Measurements from ENCODE around the gene MRTFA.
A peak's percentile ranks its signal among the peaks of the same experiment; 100 is the strongest.
"Not testable (repeated sequence)": the region's sequence is repeated elsewhere in the genome, so short reads cannot be mapped to it uniquely, and the experiment has no call there.

MRTFA gene

DNA sequence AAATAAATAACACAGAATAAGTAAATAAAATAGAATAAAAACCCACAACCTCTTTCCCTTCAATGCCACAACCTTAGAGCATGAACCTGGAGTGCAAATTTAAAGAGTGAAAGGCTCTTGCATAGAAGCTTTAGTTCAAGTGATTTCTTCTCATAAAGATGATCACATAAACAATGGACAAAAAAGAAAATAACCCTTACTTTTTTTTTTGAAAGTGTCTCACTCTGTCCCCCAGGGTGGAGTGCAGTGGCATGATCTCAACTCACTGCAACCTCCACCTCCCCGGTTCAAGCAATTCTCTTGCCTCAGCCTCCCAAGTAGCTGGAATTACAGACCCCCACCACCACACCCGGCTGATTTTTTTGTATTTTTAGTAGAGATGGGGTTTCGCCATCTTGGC lies 10.7 kb downstream of the MRTFA start:
- DNase-seq, result not testable (repeated sequence)

DNA sequence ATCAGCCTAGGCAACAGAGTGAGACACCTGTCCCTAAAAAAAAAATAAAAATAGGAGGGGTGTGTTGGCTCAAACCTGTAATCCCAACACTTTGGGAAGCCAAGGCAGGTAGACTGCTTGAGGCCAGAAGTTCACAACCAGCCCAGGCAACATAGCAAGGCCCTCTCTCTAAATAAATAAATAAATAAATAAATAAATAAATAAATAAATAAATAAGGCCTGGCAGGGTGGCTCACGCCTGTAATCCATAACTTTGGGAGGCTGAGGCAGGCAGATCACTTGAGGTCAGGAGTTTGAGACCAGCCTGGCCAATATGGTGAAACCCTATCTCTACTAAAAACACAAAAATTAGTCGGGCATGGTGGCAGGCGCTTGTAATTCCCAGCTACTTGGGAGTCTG lies 11.2 kb downstream of the MRTFA start:
- DNase-seq, result not testable (repeated sequence)

DNA sequence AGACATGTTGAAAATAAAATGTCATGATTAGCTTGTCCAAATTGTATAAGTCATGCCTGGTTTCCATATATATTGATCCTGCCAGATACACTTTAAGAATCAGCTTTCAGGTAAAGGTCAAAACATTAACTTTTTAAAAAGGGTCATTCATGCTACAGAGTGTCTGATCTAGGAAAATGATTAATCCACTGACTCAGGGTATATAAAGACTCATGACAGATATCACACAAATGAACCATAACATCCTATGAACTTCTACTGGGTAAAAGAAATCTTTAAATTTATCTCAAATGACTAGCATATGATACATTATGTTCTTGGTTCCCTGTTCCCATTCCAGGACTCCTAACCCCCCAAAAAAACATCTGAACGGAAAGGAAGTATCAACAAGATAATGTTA lies 11.7 kb downstream of the MRTFA start:
- no peak for DNase-seq

DNA sequence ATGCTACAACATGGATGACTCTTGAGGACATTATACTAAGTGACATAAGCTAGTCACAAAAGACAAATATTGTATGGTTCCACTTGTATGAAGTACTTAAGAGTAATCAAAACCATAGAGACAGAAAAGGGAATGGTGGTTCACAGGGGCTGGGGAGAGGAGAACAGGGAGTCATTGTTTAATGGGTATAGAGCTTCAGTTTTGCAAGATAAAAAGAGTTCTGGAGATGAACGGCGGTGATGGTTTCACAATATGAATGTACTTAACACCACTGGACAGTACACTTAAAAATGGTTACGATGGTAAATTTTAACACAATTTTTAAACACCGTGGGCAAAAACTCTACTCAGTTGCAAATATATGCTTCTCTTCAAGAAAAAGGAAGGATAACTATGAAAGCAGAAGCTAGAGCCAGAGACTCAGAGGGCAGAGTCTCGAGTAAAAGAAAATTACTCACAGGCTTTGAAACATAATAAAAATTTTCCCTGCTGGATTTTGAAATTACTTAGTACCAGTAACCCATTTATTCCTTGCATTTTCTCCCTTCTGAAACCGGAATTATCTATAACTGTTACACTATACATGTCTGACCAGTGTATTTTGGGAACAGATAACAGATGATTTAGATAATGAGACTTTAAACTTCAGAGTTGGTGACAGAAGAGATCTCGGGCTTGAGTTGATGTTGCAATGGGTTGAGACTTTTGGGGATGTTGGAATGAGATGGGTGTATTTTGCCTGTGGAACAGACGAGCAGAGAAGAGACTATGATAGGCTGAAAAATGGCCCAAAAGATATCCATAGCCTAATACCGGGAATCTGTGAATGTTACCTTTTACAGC lies 15.0 kb downstream of the MRTFA start:
- DNase-seq, result no peak

DNA sequence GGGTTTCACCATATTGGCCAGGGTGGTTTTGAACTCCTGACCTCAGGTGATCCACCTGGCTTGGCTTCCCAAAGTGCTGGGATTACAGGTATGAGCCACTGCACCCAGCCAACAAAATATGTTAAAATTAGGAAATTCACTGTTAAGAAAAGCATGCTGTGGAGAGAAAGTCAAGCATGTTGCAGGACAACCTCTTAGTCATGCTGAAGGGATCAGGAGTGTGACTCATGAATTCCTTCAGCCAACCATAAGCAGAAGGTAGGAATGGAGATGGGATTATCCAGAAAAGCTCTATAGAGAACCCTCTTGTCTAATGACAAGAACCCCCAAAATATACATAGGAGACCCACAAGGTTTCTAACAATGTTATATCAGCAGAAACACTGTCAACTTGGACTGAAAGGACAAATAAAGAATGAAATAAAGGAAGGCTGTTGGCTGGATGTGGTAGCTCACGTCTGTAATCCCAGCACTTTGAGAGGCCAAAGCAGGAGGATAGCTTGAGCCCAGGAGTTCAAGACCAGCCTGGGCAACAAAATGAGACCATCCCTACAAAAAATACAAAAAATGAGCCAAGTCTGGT lies 16.0 kb downstream of the MRTFA start:
- DNase-seq, result no peak

DNA sequence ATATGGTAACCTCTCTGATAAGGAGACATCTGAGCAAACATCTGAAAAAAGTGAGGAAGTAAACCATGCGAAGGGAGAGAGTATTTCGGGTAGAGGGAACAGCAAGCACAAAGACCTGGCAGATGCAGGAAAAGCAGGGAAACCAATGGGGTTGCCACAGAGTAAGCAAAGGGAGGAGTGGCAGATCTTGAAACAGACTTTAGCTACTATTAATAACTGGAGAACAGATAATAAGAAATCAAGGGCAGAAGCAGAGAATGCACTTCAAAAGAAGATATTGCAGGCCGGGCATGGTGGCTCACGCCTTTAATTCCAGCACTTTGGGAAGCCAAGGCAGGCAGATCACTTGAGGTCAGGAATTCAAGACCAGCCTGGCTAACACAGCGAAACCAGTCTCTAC lies 18.1 kb downstream of the MRTFA start:
- DNase-seq, result no peak

DNA sequence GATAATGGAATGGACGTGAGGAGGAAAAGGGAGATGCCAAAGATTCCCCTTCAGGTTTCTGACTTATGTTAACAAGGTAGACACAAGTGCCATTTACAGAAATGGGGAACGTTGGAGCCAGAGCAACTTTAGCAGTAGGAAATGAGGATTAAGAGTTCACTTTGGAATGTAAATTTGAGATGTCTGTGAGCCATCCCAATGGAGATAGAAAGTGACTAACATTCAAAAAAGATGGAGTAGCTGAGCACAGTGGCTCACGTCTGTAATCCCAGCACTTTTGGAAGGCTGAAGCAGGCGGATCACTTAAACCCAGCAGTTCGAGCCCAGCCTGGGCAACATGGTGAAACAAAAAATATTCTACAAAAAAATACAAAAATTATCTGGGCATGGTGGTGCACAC lies 19.9 kb downstream of the MRTFA start:
- DNase-seq, result no peak

DNA sequence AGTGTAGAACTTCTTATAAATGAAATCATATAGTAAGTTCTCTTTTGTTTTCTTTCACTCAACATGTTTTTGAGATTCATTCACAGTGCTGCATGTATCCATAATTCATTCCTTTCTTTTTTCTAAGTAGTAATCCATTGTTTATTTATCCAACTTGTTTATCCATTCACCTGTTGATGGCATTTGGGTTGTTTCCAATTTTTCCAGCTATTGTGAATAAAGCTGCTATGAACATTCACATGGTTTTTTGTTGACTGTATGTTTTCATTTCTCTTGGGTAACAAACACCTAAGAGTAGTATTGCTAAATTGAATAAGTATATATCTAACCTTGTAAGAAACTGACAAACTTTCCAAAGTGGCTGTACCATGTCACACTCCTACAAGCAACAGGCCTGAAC lies 23.5 kb downstream of the MRTFA start:
- no peak for DNase-seq

DNA sequence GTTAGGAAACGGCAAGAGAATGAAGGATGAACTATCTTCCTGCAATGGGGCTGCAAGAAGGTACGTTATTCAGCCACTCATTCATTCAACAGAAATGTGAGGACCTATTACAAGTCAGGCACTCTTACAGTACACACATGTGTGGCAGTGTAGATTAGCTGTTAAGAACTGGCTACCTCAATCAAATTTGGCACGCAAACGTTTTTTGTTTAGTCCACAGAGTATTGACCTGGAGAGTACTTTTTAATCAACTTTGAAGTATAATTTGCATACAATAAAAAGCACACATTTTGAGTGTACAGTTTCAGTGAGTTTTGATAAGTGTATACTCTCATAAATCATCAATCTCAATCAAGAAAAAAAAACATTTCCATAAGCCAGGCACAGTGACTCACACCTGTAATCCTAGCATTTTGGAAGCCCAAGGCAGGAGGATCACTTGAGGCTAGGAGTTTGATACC lies 24.2 kb downstream of the MRTFA start:
- DNase-seq, result no peak

DNA sequence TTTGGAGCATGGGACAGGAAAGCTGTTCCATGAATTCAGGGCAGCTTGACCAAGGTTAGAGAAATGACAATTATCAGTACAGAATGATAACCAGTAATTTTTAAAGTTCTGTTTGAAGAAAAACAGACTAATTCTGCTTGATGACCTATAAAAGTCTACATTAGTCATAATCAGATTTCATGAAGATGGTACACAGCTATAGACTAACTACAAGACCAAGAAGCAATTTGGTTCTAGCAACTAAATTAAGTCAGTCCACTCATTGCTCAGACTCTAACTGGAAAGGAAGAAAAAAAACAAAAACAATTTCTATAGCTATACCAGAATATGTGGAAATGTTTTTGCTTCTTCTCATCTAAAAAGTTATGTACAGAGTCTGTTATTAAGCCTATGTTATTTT lies 24.9 kb downstream of the MRTFA start:
- no peak for DNase-seq

DNA sequence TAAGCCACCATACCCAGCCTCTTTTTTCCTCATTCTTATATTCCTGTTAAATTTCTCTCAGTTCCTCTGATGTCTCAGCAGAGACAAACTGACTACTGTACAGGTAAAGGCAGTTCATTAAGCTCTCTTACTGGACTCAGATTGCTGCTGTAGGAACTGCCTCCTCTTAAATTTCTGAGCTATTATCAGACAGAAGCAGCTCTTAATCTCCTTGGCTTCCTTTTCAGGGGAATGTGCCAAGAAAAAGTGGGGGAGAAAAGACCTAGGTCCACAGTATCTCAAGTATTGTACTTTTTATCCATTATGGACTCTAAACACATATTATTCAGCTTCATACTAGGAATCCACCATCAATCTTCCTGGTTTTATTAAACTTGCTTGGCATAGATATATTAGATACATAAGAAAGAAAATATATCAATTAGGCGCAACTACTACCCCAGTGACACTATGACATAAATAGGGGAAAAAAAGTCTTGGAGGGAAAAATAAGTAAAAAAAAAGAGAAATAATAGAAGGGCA lies 26.1 kb downstream of the MRTFA start:
- DNase-seq, result no peak

DNA sequence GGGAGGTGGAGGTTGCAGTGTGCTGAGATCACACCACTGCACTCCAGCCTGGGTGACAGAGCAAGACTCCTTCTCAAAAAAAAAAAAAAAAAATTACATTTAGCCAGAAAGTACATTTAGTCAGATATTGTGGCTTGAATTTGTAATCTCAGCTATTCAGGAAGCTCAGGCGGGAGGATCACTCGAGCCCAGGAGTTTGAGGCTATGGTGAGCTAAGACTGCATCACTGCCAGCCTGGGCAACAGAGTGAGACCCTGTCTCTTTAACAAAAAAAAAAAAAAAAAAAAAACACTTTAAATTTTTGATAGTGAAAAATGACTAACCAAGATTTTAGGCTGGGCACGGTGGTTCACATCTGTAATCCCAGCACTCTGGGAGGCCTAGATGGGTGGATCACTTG lies 27.3 kb downstream of the MRTFA start:
- DNase-seq, result no peak

DNA sequence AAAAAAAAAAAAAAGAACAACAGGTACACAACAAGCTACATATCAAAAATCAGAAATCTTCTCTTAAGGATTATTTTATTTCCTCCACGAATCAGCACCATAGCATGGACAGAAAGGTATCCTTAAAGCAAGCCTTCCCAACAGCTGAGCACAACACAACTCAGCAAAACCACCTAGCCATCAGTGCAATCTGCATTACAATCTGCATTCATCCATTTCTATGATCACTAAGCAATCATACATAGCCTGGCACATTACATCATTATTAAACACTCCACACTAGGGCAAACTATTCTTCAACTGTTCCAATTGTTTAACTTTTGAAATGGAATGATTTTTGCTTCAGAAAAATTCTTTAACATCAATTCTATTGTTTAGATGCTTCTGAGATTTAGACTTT lies 29.0 kb downstream of the MRTFA start:
- no peak for DNase-seq

DNA sequence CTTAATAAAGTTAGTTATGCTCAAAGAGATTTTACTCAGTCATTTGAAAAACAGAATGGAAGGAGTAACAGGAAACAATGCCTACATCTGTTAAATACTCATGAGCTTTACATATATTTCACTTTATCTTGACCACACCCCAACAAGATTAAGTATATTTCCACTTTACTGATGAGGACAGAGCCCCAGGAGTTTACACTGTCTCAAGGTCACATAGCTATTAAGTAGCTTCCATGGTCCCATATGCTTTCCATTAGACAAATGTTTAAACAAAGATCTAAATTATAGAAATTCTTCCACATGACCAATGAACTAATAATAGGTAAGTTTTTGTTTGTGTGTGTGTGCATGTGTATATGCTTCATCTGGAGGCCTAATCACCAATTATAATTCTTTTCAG lies 30.2 kb downstream of the MRTFA start:
- DNase-seq, result no peak

DNA sequence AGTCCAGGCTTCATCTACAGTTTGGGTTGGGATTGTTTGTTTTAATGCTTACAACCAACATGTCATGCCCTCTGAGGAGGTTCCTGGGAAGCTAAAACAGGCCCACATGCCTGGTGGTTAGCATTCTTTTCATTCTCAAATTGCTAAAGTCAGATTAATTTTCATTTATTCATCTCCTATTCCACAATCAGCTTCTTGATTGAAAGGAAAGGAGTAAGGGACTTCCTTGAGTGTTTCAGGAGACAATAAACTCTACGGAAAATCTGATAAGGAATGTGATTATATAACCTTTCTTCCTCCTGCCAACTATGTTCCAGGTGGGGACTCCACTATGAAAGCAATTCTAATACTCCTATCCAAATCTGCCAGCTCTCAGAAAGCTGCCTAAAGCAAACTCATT lies 30.8 kb downstream of the MRTFA start:
- DNase-seq, result no peak

DNA sequence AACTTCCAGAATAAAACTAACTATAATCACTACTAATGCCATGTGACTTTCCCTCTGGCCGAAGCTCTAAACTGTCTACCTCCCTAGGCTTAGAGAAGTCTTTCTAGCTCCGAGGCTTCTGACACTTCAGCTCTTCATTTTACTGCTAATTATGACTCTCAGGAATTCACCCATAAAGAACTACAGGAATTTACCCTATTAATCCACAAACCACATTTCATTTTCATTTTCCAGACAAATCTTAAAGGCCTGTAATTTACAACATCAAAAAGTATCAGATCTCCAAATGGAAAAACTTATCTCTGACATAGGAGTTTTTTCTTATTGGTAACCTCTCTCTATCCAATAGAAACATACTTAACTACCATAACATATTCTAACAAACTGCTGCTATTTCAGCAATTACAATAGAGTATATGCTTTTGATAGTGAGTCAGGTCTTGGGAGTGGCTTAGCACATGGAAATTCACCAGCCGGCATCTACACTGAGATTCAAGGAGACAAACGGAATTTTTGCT lies 33.4 kb downstream of the MRTFA start:
- no peak for DNase-seq

DNA sequence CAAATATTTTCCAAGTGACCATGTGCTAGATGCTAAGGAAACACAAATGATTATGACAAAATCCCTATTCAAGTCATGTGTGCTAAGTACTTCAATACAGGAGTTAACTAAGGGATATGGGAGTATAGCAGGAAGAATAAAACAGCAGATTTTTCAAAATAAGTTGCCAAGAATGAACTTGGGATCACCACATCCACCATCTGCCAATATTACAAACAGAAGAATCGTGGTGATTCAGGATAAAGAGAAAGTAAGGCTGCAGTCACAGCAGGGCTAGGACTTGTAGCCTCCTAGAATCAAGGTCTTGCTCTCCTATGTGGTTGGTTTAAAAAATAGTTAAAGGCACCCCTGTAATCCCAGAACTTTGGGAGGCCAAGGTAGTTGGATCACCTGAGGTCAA lies 34.3 kb downstream of the MRTFA start:
- DNase-seq, result peak in 1 of 2 experiments; percentile 70

DNA sequence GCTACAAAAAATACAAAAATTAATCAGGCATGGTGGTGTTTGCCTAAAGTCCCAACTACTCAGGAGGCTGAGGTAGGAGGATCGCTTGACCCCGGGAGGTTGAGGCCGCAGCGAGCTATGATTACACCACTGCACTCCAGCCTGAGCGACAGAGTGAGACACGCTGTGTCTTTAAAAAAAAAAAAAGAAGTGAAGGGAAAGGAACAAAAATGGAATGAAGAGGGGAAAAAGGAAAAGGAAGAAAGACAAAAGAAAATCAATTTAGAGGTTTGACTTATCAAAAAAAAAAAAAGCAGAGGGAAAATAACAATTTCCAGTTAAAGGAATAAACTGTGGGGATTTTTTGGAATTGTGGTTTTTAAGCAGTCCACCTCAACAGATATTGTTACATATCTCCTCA lies 36.8 kb downstream of the MRTFA start:
- DNase-seq, result no peak

DNA sequence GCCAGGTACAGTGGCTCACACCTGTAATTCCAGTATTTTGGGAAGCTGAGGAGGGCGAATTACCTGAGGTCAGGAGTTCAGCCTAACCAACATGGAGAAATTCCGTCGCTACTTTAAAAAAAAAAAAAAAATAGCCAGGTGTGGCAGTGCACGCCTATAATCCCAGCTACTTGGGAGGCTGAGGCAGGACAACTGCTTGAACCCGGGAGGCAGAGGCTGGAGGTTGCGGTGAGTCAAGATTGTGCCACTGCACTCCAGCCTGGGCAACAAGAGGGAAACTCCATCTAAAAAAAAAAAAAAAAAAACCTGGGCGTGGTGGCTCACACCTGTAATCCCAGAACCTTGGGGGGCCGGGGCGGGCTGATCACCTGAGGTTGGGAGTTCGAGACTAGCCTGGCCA lies 37.8 kb downstream of the MRTFA start:
- not testable (repeated sequence) for DNase-seq

DNA sequence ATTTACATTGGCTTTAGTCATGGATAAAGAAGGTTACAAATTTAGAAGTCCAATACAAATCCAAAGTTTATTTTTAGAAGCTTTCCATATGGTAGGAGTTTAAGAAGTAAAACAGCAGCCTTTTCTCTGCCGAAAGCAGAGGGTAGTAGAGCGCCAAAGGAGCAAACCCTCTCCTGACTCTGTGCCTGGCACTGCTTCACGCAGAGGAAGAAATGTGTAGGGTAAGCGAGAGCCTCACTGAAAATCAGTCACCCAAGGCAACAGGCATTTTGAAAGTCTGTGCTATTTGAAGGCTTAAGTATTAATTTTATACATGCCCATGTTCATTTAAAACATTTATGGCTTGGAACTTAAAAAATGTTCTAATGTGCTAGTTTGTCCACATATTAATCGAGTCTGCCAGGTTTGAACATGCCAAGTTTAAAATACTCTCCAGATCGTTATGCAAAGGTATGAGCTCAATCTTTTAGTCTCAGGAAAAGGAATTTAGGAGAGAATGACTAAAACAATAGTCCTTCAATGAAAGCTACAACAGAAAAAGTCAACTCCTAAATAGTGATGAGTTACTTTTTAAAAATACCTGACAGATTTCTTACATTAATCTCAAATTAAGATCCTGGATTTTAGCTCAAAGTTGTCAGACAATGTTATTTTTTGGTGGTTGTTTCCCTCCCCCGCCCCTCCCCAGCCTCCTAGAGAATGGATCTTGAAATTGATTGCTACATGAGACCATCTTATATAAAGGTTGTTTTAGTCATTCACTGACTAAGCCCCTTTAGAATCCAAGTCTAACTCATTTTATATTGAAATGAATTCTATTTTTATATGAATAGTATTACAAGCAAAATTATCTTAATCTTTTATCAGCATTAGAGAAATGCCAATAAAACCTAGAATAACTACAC lies 38.7 kb downstream of the MRTFA start:
- DNase-seq, result no peak

DNA sequence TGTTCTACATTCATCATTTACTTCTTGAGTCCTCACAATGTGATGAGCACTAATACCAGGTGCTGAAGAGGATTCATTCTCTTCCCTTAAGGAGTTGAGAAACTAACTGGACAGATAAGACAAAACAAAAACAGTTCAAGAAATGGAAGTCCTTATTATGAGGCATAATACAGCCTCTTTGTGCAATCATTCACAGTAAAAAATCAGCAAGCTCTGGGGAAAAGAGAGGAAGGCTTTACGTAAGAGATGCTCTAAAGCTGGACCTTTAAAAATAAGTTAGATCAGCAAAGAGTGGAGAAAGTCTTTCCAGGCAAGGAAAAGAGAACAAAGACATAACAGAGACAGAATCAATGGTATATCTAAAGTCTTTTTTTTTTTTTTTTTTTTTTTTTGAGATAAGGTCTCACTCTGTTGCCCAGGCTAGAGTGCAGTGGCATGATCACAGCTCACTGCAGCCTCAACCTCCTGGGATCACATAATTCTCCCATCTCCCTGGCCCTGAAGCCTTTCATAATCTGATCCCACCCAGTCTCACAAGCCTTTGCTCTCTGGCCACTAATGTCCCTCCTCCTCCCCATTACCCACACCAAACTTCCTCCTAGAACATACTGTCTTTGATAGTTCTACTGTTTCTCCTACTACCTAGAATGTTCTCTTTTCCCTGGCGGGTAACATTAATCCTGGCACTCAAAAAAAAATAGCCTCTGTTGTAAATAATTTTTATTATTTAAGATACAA lies 40.9 kb downstream of the MRTFA start:
- DNase-seq, result no peak

DNA sequence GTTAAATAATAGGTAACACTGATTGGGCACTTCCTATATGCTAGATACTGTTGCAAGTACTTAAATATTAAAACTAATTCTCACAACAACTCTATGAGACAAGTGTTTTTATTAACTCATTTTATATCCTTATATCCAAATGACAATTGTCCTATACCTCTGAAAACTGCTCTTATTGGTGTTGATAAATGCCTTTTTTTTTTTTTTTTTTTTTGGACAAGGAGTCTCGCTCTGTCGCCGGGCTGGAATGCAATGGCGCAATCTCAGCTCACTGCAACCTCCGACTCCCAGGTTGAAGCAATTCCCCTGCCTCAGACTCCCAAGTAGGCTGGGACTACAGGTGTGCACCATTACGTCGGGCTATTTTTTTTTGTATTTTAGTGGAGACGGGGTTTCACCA lies 41.6 kb downstream of the MRTFA start:
- no peak for DNase-seq
